HG03196 (cell line): ENCODE data around the gene NEXN.
"Not testable (repeated sequence)": the region's sequence is repeated elsewhere in the genome, so short reads cannot be mapped to it uniquely, and the experiment has no call there.

ENCODE experiments used
- ATAC-seq: cut with Tn5 transposase; IDR thresholded peaks from one replicate; pipeline ENCODE4 v1.9.1; 2021; ENCODE audit not compliant: unreplicated experiment

The NEXN gene

GRCh38 chr1:77958391-77958790 is 70.0 kb downstream of the NEXN start:
- no peak for ATAC-seq

- ATAC-seq: no peak
Measured at GRCh38 chr1:77958850-77959249, 70.4 kb downstream of the NEXN start.

GRCh38 chr1:77961392-77961791 is 73.0 kb downstream of the NEXN start:
- no peak for ATAC-seq

GRCh38 chr1:77966291-77966690 is 77.9 kb downstream of the NEXN start:
- no peak for ATAC-seq

GRCh38 chr1:77970192-77970591 is 81.8 kb downstream of the NEXN start:
- no peak for ATAC-seq

- ATAC-seq: no peak
Measured at GRCh38 chr1:77972080-77972479, 83.7 kb downstream of the NEXN start.

- ATAC-seq: no peak
Measured at GRCh38 chr1:77975386-77975785, 87.0 kb downstream of the NEXN start.

- ATAC-seq: no peak
Measured at GRCh38 chr1:77975907-77976306, 87.5 kb downstream of the NEXN start.

- ATAC-seq: no peak
Measured at GRCh38 chr1:77976433-77977076, 88.1 kb downstream of the NEXN start.

GRCh38 chr1:77977989-77978292 is 89.5 kb downstream of the NEXN start:
- no peak for ATAC-seq

GRCh38 chr1:77978293-77978968 is 90.0 kb downstream of the NEXN start:
- peak; percentile 77 for ATAC-seq

- ATAC-seq: peak; percentile 79
Measured at GRCh38 chr1:77978969-77979876, 90.8 kb downstream of the NEXN start, which contains the start of gene FUBP1. FUBP1 (minus strand) TSS chr1:77979072; CDS start chr1:77979004, 68 bp downstream.

- not testable (repeated sequence) for ATAC-seq
Measured at GRCh38 chr1:77983352-77983996, 95.0 kb downstream of the NEXN start.

- no peak for ATAC-seq
Measured at GRCh38 chr1:77983997-77984355, 95.6 kb downstream of the NEXN start.

- no peak for ATAC-seq
Measured at GRCh38 chr1:77984629-77985028, 96.2 kb downstream of the NEXN start.

GRCh38 chr1:77986810-77987209 is 98.4 kb downstream of the NEXN start:
- no peak for ATAC-seq

- ATAC-seq: no peak
Measured at GRCh38 chr1:77987919-77988318, 99.5 kb downstream of the NEXN start.

GRCh38 chr1:77989744-77990143 is 101.3 kb downstream of the NEXN start:
- ATAC-seq: no peak

GRCh38 chr1:77990629-77991204 is 102.3 kb downstream of the NEXN start:
- no peak for ATAC-seq

GRCh38 chr1:77991638-77992037 is 103.2 kb downstream of the NEXN start:
- no peak for ATAC-seq
